Activated CD4-positive, alpha-beta T cell treated with anti-CD3 and anti-CD28 coated beads for 48 hours (primary cell): ENCODE results near the gene KRTAP10-10.

Experiments
- DNase-seq: peaks from one replicate; pipeline ENCODE4 v3.0.0-alpha.2; 2020

Gene KRTAP10-10

DNA sequence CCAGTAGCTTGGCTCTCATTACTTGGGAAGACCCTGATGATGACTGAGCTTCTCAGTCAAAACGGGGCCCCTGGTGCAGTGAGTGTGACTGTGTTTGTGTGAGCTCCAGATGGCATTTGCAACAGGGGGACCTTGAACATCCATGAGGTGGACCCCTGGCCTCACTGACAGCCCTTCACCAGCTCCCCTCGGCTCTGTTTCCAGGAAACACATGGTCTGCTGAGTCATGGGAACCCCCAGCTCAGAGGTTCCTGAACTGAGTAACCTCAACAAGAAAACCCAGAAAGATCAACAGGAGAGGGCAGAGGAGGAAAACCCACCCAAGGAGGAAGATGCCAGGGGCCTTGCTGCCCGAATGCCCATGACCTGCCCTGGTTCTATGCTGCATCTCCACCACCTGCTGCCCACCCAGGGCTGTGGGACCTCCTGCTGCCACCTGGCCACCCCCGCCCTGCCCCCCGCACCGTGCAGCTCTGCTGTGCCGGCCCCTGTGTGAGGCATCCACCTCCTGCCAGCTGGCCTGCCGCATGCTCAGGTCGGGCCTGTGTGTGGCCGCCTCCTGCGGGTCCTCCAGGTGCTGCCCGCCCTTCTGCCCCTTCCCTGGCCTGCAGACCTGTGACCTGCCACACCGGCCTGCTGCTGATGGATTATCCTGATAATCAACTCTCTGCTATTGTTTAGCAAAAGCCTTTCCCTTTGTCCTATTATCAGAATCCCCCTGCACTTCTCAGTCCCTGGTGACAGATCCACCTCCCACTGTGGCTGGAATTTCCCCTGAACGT is 49.0 kb downstream of the KRTAP10-10 start:
- no peak for DNase-seq

DNA sequence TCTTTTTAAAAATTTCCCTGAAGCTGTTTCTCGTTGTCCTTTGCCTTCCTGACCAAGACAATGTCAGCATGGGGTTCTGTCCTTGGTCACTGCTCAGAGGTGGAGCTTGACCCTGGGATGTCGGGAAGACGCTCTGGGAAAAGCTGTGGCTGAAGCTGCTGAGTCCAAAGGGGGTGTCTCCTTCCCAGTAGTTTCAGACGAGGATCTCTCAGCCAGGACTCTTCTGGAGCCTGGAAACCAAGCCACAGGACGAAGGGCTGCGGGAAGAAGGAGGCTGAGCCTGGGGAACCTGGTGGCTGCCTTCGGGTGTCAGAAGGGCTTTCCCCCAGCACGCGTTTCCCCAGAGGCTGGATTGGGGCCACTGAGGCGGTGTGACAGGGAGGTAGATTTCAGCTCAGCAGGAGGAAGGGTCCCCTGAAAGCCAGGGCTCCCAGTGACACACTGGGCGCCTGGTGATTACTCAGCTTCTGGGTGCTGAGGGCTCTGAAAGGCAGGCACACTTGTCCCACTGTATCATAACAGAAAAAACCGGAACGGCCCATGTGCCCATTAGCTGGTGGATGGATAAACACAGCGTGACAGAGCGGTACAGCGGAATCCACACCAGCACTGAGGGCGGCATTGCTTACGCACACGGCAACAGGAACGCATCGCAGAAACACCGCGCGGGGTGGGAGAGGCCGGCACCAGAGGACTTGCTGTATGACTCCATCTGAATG is 49.8 kb downstream of the KRTAP10-10 start:
- no peak for DNase-seq

DNA sequence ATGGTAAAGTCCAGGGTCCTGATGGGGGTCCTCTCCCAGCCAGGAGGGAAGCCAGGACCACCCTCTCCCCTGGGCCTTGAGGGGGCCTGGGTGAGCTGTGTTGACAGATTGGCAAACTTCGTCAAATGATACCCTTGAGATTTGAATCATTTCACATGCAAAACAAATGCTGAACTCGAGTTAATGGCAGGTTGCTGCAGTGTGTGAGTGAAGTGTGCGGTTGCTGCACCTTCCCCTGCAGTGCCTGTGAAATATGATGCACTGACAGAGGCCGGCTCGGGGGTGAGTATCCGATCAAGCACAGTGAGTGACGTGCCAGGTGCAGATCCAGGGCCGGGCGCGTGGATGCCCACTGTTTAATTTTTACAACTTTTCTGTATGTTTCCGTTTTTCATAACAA is 50.5 kb downstream of the KRTAP10-10 start:
- DNase-seq, result no peak
